Esophagus squamous epithelium (tissue), 5 donors: ENCODE results near the gene CHD2. TPM values are rescaled to one million over a fixed set of nuclear protein-coding genes. Genes with fewer than 3 reads are reported as not detected.
A peak's percentile ranks its signal among the peaks of the same experiment; 100 is the strongest.

Experiments
- DNase-seq: peaks from one replicate; lab custom pipeline; 2025; lab: John Stamatoyannopoulos, UW
- H3K27ac ChIP-seq, 4 donors: fragments of 200-600 bp; sonication (generic); one replicate each; pipeline ENCODE4 v1.5.1; 2016 to 2019; ENCODE audit warnings: mild to moderate bottlenecking in 1 of 4
- H3K27me3 ChIP-seq, 4 donors: fragments of 200-600 bp; sonication (generic); 1 replicate in 3 of 4; 2 replicates in 1 of 4; pipeline versions ENCODE4 v1.5.1 to v1.6.0; 2017 to 2021; ENCODE audit warnings: antibody characterized with exemption in 1 of 4
- H3K36me3 ChIP-seq, 3 donors: fragments of 200-600 bp; sonication (generic); one replicate each; pipeline ENCODE4 v1.5.1; 2016 to 2019
- H3K4me1 ChIP-seq, 3 donors: fragments of 200-600 bp; sonication (generic); one replicate each; pipeline ENCODE4 v1.5.1; 2017 to 2019
- H3K4me3 ChIP-seq, 4 donors: fragments of 200-600 bp; sonication (generic); 1 replicate in 3 of 4; 2 replicates in 1 of 4; pipeline ENCODE4 v1.5.1; 2016 to 2019; ENCODE audit warnings: mild to moderate bottlenecking in 2 of 4, moderate library complexity in 1 of 4
- H3K9me3 ChIP-seq, 3 donors: fragments of 200-600 bp; sonication (generic); one replicate each; pipeline ENCODE4 v1.5.1; 2016 to 2019
- POLR2A ChIP-seq, 4 donors: fragments of 450-650 bp; IDR thresholded peaks; one replicate each; pipeline ENCODE4 v1.6.1; 2017; ENCODE audit warnings: antibody characterized with exemption in 4 of 4, mild to moderate bottlenecking in 4 of 4, moderate library complexity in 3 of 4
- WGBS, 2 donors: methylation state at CpG; one replicate each; pipeline ENCODE4 v1.1.5; 2018; 5-methylcytosine and 5-hydroxymethylcytosine counted together
- intact Hi-C: fragments of 100-400 bp; cut with DNase I; formaldehyde crosslinking; loops from one replicate; pipeline ENCODE4 v1.15.0; 2022
- total RNA-seq, 4 donors: library from RNA; depleted of rRNA; stranded (reverse); fragments of >200 nt; gene quantifications; one replicate each; pipeline ENCODE4 v1.1.0, GENCODE V29; 2016
- TF ChIP-seq, protein P1 (sequence below), 6 experiments: fragments of 450-650 bp in 4 of 6; fragments of 200-600 bp in 2 of 6; sonication (generic) in 2 of 6; IDR thresholded peaks; one replicate each; pipeline ENCODE4 v1.5.1; 2016 to 2019; ENCODE audit warnings: antibody characterized with exemption in 6 of 6, mild to moderate bottlenecking in 4 of 6, moderate library complexity in 4 of 6
- donor health status: DM: yes; HTN: yes; CAD: no.

The CHD2 gene
- total RNA-seq, 4 donors from 2014 or later = 36.1 to 132 (median 74.8) TPM

DNA sequence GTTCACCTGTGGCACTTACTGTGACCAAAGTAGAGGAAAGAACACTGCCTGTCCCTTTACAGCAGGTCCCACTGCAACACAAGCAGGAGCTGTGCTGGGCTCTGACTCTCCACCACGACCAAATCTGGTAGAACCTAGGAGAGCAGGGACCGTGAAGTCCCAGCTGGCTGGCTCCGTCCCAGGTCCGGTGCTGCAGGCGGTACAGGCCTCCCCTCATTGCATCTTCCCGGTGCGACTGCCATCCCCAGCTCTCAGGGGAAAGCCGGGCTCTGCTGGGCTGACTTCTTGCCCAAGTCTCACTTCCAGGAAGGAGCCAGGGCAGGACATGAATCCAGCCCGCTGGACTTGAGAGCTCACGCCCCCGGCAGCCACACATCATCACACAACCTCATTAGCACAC, 155.1 kb downstream of the CHD2 start:
- peaks cover 4 to 98% (median 15%) of the 10 kb centered on the region in 3 donors for H3K36me3 ChIP-seq
- no peak overlapping the region for H3K27ac ChIP-seq
- no peaks in the 10 kb centered on the region for H3K27me3 ChIP-seq
- H3K9me3 ChIP-seq = no peaks in the 10 kb centered on the region
- intact Hi-C loops = no loop called here
- TF ChIP-seq, protein P1, sequence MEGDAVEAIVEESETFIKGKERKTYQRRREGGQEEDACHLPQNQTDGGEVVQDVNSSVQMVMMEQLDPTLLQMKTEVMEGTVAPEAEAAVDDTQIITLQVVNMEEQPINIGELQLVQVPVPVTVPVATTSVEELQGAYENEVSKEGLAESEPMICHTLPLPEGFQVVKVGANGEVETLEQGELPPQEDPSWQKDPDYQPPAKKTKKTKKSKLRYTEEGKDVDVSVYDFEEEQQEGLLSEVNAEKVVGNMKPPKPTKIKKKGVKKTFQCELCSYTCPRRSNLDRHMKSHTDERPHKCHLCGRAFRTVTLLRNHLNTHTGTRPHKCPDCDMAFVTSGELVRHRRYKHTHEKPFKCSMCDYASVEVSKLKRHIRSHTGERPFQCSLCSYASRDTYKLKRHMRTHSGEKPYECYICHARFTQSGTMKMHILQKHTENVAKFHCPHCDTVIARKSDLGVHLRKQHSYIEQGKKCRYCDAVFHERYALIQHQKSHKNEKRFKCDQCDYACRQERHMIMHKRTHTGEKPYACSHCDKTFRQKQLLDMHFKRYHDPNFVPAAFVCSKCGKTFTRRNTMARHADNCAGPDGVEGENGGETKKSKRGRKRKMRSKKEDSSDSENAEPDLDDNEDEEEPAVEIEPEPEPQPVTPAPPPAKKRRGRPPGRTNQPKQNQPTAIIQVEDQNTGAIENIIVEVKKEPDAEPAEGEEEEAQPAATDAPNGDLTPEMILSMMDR (IDR thresholded peaks at IDR 0.05) = no peak
- no peak for TF ChIP-seq POLR2A (IDR thresholded peaks at IDR 0.05)
- H3K4me1 ChIP-seq = peaks cover 7 to 93% (median 15%) of the 10 kb centered on the region in 3 donors
- DNase-seq = no peak
- WGBS, 2 donors = 66 to 71% methylated on average over 5 to 7 of the region's 11 CpGs
- H3K4me3 ChIP-seq = no peak overlapping the region

DNA sequence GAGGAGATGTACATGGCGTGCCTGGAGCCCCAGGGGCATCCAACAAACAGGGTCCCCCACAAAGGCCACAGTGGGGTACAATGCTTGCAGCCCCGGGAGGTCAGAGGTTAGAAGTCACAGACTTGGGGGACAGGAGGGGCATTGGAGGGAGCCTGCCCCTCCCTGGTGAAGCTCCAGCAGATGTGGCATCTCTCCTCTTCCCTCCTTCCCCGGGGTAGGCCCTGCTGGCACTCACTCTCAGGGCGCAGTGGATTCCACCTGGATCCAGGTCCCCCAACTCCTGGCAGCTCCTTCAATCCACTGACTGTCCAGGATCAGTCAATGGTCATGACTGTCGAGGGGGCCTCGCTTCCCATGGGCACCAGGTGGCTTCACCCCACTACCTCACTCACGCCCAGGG, 156.7 kb downstream of the CHD2 start:
- Histone ChIP-seq H3K9me3 (no peaks in the 10 kb centered on the region), H3K36me3 (peaks cover 0 to 89% (median 10%) of the 10 kb centered on the region in 3 donors), H3K4me3 (no peak overlapping the region), H3K27me3 (no peaks in the 10 kb centered on the region), H3K27ac (no peak overlapping the region), H3K4me1 (peaks cover 9 to 92% (median 11%) of the 10 kb centered on the region in 3 donors)
- TF ChIP-seq, protein P1 (IDR thresholded peaks at IDR 0.05) = no peak
- no peak for TF ChIP-seq POLR2A (IDR thresholded peaks at IDR 0.05)
- 100% methylated on average over 1 of the region's 7 CpGs; no CpG with 5 or more reads in 1 of the 2 donors for WGBS, 2 donors
- intact Hi-C loops = no loop called here
- DNase-seq = no peak

DNA sequence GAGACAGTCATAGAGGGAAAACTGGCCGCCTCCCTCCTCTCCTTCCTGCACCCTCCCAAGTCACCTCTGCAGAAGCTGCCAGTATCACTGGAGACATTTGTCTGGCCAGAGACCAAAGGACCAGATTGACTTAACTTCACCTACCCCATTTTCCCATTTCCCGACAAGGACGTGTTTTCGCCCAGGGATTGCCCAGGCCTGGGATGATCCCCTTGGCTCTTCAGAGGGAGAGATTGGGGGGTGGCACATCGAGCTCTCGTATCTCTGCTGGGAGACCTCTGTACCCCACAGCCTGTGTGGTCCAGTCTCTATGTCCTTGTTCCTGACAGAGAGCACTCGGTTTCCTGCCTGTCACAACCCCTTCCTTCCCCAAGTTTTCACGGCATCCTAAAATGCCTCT, 157.5 kb downstream of the CHD2 start:
- intact Hi-C loops = no loop called here

DNA sequence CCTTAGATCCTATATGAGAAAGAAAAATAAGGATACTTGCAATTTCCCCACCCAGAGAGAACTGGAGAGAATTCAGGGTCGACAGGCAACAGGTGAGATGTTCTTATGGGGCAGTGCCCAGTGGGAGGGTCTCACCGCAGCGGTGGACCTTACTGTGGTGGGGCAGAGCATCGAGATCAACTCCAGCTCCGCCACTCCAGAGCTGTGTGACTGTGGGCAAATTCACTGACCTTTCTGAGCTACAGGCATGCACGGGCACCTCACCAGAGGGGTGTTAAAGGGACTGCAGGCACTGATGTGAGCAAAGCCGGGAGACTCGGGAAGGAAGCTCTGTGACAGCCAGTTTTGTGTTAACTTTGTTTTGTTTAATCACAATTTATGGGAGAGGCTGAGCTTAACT, 158.0 kb downstream of the CHD2 start:
- H3K4me1 ChIP-seq = peaks cover 13 to 92% (median 14%) of the 10 kb centered on the region in 3 donors
- DNase-seq = no peak
- TF ChIP-seq, protein P1 (IDR thresholded peaks at IDR 0.05) = no peak
- TF ChIP-seq POLR2A (IDR thresholded peaks at IDR 0.05) = no peak
- H3K27me3 ChIP-seq = no peaks in the 10 kb centered on the region
- H3K4me3 ChIP-seq = no peak overlapping the region
- no peaks in the 10 kb centered on the region for H3K9me3 ChIP-seq
- peak overlapping the region in 2 of 4 donors; percentile 2 to 16 for H3K27ac ChIP-seq
- peaks cover 0 to 77% (median 6%) of the 10 kb centered on the region in 3 donors for H3K36me3 ChIP-seq
- 67 to 83% methylated on average over 2 to 8 of the region's 8 CpGs for WGBS, 2 donors
- intact Hi-C loops = no loop called here

More for the DNA sequence above, 157.5 kb downstream of the CHD2 start:
- Histone ChIP-seq H3K36me3 (peaks cover 0 to 82% (median 6%) of the 10 kb centered on the region in 3 donors), H3K4me3 (no peak overlapping the region), H3K27ac (peak overlapping the region in 1 of 4 donors; percentile 2), H3K4me1 (peaks cover 10 to 92% (median 11%) of the 10 kb centered on the region in 3 donors), H3K27me3 (no peaks in the 10 kb centered on the region), H3K9me3 (no peaks in the 10 kb centered on the region)
- DNase-seq = no peak
- TF ChIP-seq POLR2A (IDR thresholded peaks at IDR 0.05) = no peak
- TF ChIP-seq, protein P1 (IDR thresholded peaks at IDR 0.05) = no peak
- 78 to 82% methylated on average over 8 of the region's 8 CpGs for WGBS, 2 donors

DNA sequence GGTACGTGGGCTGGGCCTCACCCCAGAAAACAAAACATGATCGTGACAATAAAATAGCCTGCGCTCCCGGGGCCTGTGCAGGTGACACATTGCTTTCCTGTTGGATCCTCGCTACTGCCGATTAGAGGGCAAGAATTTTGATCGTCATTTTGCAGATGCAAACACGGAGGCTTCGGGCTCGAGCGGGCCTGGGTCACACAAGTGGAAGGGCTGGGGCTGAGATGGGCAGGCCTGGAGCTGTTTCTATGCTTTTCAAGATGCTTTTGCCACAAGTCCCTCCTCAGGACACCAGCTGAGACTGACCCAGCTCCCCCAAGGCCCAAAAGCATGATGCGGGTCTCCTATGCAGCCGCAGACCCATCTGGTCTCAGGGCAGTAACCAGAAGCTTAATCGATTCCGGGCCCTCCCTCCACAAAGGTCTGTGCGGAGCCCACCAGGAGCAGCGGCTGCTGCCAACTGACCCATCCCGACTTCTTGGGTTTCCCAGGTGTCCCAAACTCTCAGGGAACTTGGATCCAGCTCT, 158.8 kb downstream of the CHD2 start:
- DNase-seq = no peak
- 64 to 81% methylated on average over 7 to 8 of the region's 18 CpGs for WGBS, 2 donors
- Histone ChIP-seq H3K27ac (no peak overlapping the region), H3K27me3 (no peaks in the 10 kb centered on the region), H3K4me3 (no peak overlapping the region), H3K4me1 (peaks cover 21 to 95% (median 23%) of the 10 kb centered on the region in 3 donors), H3K9me3 (no peaks in the 10 kb centered on the region), H3K36me3 (peaks cover 0 to 69% (median 6%) of the 10 kb centered on the region in 3 donors)
- intact Hi-C loops = no loop called here
- TF ChIP-seq POLR2A (IDR thresholded peaks at IDR 0.05) = no peak
- TF ChIP-seq, protein P1 (IDR thresholded peaks at IDR 0.05) = no peak
